Activated CD4-positive, alpha-beta T cell treated with anti-CD3 and anti-CD28 coated beads for 4 hours (primary cell): Measurements from ENCODE around the gene ITGB6.

Source experiments
- DNase-seq, 2 donors: peaks; one replicate each; pipeline ENCODE4 v3.0.0-alpha.2; 2020

The ITGB6 gene

GRCh38 chr2:160085662-160086061 lies 114.4 kb downstream of the ITGB6 start:
- no peak for DNase-seq

- DNase-seq, result no peak
Measured at GRCh38 chr2:160077912-160078810, 121.9 kb downstream of the ITGB6 start.

- DNase-seq, result no peak
Measured at GRCh38 chr2:160076914-160077313, 123.2 kb downstream of the ITGB6 start.

GRCh38 chr2:160076241-160076640 lies 123.8 kb downstream of the ITGB6 start:
- no peak for DNase-seq

GRCh38 chr2:160075171-160075570 lies 124.9 kb downstream of the ITGB6 start:
- no peak for DNase-seq

GRCh38 chr2:160073284-160073888 lies 126.7 kb downstream of the ITGB6 start:
- no peak for DNase-seq

- DNase-seq, result no peak
Measured at GRCh38 chr2:160068906-160069305, 131.2 kb downstream of the ITGB6 start.

GRCh38 chr2:160064916-160065315 lies 135.2 kb downstream of the ITGB6 start:
- DNase-seq, result no peak

- DNase-seq, result no peak
Measured at GRCh38 chr2:160063879-160064612, 136.0 kb downstream of the ITGB6 start.

- DNase-seq, result no peak
Measured at GRCh38 chr2:160063271-160063670, 136.8 kb downstream of the ITGB6 start.

GRCh38 chr2:160062292-160063005 lies 137.6 kb downstream of the ITGB6 start, which contains the start of gene PLA2R1:
PLA2R1 (minus strand) TSS chr2:160062615; CDS start chr2:160062403, 212 bp downstream.
- no peak for DNase-seq

GRCh38 chr2:160061944-160062291 lies 138.2 kb downstream of the ITGB6 start:
- DNase-seq, result no peak

- no peak for DNase-seq
Measured at GRCh38 chr2:160061533-160061932, 138.5 kb downstream of the ITGB6 start.

- DNase-seq, result no peak
Measured at GRCh38 chr2:160060297-160060696, 139.8 kb downstream of the ITGB6 start.

- DNase-seq, result no peak
Measured at GRCh38 chr2:160057356-160057755, 142.7 kb downstream of the ITGB6 start.

- DNase-seq, result no peak
Measured at GRCh38 chr2:160055726-160056108, 144.4 kb downstream of the ITGB6 start.

- no peak for DNase-seq
Measured at GRCh38 chr2:160054984-160055725, 144.9 kb downstream of the ITGB6 start.

- DNase-seq, result no peak
Measured at GRCh38 chr2:160053946-160054345, 146.1 kb downstream of the ITGB6 start.

GRCh38 chr2:160052531-160052930 lies 147.5 kb downstream of the ITGB6 start:
- DNase-seq, result no peak

- no peak for DNase-seq
Measured at GRCh38 chr2:160051371-160051800, 148.7 kb downstream of the ITGB6 start.

GRCh38 chr2:160050147-160050546 lies 149.9 kb downstream of the ITGB6 start:
- no peak for DNase-seq
